Stimulated activated CD4-positive, alpha-beta T cell treated with anti-CD3 and anti-CD28 coated beads, TNF-alpha, amount 100 ng/mL, for 4 hours (primary cell): Measurements from ENCODE around the gene LRRK1.
"Not testable (repeated sequence)": the region's sequence is repeated elsewhere in the genome, so short reads cannot be mapped to it uniquely, and the experiment has no call there.

Experiments
- DNase-seq, 3 experiments: peaks; one replicate each; pipeline ENCODE4 v3.0.0-alpha.2; 2020; ENCODE audit warnings: low read depth in 3 of 3

LRRK1 gene

GRCh38 chr15:101092867-101093202 lies 173.7 kb downstream of the LRRK1 start:
- no peak for DNase-seq

DNA sequence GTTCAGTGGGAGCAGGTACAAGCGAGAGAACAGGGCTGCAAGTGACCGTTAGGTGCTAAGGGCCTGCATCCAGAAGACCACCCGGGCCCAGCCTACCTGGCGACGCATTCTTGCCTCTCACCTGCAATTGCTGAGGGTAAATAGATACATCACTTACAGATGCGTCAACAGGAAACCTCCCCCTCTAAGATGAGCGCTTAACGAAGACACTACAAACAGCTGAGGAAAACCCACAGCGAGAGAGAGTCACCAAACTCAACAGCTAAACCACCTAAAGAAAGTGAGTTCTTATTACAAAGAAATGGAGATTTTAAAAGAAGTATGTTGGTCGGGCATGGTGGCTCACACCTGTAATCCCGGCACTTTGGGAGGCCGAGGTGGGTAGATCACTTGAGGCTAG lies 174.8 kb downstream of the LRRK1 start:
- no peak for DNase-seq

DNA sequence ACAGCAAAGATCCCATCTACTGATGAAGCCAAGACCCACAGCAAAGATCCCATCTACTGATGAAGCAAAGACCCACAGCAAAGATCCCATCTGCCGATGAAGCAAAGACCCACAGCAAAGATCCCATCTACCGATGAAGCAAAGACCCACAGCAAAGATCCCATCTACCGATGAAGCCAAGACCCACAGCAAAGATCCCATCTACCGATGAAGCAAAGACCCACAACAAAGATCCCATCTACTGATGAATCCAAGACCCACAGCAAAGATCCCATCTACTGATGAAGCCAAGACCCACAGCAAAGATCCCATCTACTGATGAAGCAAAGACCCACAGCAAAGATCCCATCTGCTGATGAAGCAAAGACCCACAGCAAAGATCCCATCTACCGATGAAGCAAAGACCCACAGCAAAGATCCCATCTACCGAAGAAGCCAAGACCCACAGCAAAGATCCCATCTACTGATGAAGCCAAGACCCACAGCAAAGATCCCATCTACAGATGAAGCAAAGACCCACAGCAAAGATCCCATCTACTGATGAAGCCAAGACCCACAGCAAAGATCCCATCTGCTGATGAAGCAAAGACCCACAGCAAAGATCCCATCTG lies 176.7 kb downstream of the LRRK1 start:
- not testable (repeated sequence) for DNase-seq

- no peak for DNase-seq
Measured at GRCh38 chr15:101097111-101097510, 178.0 kb downstream of the LRRK1 start.

- DNase-seq = no peak
Measured at GRCh38 chr15:101099183-101099582, 180.0 kb downstream of the LRRK1 start.

DNA sequence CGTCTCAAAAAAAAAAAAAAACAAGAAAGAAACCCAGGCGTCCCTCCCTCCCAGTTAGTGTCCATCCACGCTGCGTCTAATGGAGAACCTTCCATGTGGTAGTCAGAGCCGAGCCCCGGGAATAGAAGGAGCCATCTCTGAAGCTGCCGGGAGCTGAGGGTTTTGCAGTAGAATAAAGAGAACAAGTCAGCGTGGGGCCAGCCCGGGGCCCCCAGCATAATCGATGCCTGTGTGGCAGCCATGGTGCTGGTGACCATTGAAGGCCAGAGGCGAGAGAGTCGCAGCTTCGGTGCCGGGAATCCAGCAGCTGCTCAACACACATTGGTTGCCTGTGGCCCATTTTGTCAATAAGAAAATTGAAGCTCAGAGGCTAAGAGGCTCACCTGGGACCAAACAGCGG lies 181.0 kb downstream of the LRRK1 start:
- DNase-seq = no peak

DNA sequence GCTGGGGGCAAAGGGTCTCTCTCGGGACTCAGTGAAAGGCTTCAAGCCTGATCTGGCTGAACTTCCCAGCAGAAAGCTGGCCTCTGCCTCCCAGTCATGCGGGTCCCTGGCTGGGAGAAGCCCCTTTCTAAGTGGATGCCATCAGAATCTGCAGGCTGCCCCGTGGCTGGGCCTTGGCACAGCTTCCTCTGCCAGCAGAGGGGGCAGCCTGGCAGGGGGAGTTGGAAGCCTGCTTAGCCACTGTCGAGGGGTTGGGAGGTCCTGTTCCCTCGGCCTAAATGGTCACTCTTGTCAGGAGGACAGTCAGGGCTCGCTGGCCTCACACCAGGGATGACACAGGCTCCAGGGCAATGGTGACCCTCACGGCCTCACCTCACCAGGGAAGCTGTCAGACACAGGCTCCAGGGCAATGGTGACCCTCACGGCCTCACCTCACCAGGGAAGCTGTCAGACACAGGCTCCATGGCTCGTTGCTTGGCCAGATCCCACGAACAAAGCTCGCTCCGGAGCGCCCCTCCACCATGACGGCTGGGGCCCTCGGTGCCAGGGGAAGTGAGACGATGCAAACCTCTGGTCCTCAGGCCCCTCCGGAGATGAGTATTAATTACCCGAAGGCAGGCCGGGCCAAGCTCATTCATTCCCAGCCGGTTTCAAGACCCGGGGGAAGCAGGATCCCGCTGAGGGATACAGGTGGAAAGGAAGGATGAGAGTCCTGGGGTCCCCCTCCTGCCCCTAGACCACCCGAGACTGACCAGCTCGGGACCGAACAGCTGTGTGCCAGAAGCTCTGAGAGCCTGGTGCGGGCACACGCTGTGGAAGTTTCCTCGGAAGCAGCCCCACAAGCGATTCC lies 181.7 kb downstream of the LRRK1 start:
- DNase-seq = no peak

GRCh38 chr15:101101676-101102075 lies 182.5 kb downstream of the LRRK1 start:
- no peak for DNase-seq

DNA sequence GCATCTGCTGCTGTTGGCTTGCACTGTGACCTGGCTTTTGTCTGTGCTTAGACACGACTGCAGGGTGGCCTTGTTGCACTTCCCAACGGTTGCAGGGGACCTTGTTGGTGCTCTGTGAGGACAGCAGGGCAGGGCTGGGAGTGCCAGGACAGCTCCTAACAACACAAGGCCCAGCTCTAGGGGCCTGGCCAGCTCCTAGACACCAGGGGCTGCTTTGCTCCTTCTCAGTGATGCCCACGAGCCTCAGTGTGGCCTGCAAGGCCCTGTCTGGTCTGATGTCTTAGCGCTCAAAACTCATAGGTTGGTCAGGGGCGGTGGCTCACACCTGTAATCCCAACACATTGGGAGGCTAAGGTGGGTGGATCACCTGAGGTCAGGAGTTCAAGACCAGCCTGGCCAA lies 183.6 kb downstream of the LRRK1 start:
- DNase-seq = no peak

- DNase-seq = no peak
Measured at GRCh38 chr15:101103598-101103997, 184.4 kb downstream of the LRRK1 start.

DNA sequence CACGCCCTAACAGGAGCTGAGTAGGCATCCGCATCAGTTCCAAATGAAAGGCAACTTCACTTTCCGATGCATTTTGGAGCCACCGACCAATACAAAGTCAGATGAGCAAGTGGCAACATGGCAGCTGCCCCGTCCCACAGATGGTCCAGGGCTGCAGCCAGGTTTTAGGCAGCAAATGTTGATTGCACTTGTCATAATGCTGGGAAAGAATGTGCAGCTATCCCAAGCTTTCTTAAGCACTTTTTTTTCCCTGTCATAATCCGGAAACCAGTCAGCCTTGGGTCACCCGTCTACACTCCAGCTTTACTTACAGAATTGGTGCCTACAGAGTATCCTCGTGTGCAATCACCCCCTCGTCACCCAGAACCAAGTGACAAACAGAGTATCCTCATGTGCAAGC lies 185.0 kb downstream of the LRRK1 start:
- no peak for DNase-seq

GRCh38 chr15:101105059-101105891 lies 186.1 kb downstream of the LRRK1 start:
- DNase-seq = no peak

DNA sequence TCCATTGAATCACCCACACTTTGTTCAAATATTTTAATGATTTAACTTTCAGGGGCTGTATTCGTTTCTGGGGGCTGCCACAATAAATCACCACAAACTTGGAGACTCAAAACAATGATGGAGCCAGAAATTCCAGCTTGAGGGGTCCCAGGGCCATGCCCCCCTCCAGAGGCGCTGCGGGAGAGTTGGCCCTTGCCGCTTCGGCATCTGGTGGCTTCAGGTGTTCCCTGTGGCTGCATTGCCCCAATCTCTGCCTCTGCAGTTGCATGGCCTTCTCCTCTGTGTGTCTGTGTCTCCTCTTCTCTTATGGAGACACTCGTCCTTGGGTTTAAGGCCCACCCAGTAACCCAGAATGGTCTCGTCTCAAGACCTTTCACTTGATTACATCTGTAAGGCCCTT lies 187.9 kb downstream of the LRRK1 start:
- no peak for DNase-seq

- no peak for DNase-seq
Measured at GRCh38 chr15:101107625-101108460, 188.7 kb downstream of the LRRK1 start.

GRCh38 chr15:101108461-101108775 lies 189.3 kb downstream of the LRRK1 start:
- no peak for DNase-seq

GRCh38 chr15:101108791-101109190 lies 189.6 kb downstream of the LRRK1 start:
- DNase-seq = no peak

DNA sequence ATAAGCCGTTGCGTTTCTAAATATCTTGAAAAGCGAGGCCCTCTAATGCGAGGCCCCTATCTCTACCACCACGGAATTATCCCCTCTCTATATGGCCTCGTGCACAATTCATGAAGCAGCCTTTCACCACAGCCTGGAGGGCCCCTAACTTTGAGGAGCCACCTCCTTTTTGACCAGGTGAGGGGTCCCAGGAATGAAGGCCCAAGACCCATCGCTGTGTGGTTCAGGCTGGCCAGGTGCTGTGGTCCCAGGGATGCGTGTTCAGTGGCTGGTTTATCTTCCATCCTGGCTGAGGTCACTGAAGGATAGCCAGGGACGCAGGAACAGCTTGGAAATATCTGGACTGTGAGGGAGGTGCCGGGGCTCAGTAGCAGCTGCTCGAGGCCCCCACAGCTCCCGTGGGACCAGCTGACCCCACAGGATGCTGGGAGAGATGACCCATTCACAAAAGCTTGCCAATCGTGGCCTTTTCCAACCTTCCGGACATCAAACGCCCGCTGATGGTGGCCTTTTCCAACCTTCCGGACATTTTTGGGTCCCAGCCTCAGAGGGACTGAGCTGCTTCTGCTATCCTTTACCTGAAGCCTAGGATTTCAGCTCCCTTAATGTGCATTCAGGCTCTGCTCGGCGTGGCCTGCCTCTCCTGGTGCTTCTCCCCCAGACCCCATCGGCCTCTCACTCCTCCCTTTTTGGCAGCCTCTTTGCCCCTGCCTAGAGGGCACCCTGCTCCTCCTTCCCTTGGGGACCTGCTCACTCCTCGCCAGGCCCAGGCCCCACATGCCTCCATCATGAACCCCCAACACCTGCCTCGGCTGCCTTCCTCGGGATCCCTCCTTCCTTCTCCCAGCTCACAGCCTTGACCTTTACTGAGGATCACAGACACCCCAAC lies 191.8 kb downstream of the LRRK1 start:
- no peak for DNase-seq

- DNase-seq = no peak
Measured at GRCh38 chr15:101111570-101112262, 192.6 kb downstream of the LRRK1 start.

- DNase-seq = no peak
Measured at GRCh38 chr15:101112336-101113113, 193.4 kb downstream of the LRRK1 start.
